ENCODE data around the gene C1orf74. TPM values are rescaled to one million over a fixed set of nuclear protein-coding genes. Genes with fewer than 3 reads are reported as not detected.
A peak's percentile ranks its signal among the peaks of the same experiment; 100 is the strongest.

The C1orf74 gene
- total RNA-seq, 1 donor from 2014 or later = 0.11 TPM

DNA sequence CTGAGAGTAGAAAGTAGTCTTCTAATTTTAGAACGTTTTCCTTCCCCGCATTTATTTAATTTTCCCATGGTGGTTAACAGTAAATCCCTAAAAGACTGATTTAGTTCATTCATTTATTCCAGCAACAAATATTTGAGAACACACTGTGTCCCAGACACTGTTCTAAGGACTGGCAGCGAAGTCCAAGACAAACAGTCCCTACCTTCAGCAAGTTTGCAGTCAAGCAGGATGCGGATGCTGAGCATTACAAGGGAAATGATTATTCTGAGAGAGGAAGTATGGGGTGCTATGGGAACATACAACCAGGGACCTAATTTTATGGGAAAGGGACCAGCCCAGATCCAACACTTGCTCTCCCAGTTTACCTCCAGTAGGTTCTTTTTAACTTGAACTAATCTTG, 1.2 kb upstream of the C1orf74 start:
- Histone ChIP-seq H3K36me3 (no peaks in the 10 kb centered on the region), H3K27ac (no peak overlapping the region), H3K4me3 (no peak overlapping the region), H3K27me3 (no peaks in the 10 kb centered on the region), H3K4me1 (peaks cover 0 to 12% of the 10 kb centered on the region in 2 donors), H3K9me3 (no peaks in the 10 kb centered on the region)
- no peak for DNase-seq (ENCODE audit: low spot score in 2 of 2)
- intact Hi-C loops (cut with DNase I) = loop anchor here (2.0 kb wide), 1 partner anchor 41 kb away; the partner anchor contains the start of gene UTP25
- TF ChIP-seq, protein P1, sequence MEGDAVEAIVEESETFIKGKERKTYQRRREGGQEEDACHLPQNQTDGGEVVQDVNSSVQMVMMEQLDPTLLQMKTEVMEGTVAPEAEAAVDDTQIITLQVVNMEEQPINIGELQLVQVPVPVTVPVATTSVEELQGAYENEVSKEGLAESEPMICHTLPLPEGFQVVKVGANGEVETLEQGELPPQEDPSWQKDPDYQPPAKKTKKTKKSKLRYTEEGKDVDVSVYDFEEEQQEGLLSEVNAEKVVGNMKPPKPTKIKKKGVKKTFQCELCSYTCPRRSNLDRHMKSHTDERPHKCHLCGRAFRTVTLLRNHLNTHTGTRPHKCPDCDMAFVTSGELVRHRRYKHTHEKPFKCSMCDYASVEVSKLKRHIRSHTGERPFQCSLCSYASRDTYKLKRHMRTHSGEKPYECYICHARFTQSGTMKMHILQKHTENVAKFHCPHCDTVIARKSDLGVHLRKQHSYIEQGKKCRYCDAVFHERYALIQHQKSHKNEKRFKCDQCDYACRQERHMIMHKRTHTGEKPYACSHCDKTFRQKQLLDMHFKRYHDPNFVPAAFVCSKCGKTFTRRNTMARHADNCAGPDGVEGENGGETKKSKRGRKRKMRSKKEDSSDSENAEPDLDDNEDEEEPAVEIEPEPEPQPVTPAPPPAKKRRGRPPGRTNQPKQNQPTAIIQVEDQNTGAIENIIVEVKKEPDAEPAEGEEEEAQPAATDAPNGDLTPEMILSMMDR (IDR thresholded peaks at IDR 0.05) = no peak

DNA sequence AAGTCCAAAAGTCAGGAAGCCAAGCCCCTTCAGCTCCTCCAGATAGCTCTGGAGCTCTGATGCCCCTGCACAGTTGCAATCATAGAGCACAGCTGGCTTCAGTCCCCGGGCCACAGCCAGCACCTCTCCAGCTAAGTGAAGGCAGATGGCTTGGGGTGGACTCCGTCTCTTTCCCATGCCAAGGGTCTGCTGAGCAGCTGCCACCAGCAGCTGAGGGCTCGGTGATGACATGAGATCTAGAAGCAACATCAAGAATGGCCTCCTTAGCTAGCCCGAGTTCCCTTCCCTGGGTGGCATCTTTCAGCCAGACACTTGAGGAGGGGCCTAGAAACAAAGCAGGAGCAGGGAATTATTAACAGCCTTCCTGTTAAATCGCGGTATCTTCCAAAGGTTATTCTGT, 973 bp downstream of the C1orf74 start:
- Histone ChIP-seq H3K9me3 (no peaks in the 10 kb centered on the region), H3K27ac (no peak overlapping the region), H3K4me1 (peaks cover 0 to 12% of the 10 kb centered on the region in 2 donors), H3K4me3 (peak overlapping the region; percentile 71 to 81), H3K36me3 (no peaks in the 10 kb centered on the region), H3K27me3 (no peaks in the 10 kb centered on the region)
- intact Hi-C loops (cut with DNase I) = no loop called here
- TF ChIP-seq, protein P1 (IDR thresholded peaks at IDR 0.05) = no peak
- DNase-seq (ENCODE audit: low spot score in 2 of 2) = no peak

DNA sequence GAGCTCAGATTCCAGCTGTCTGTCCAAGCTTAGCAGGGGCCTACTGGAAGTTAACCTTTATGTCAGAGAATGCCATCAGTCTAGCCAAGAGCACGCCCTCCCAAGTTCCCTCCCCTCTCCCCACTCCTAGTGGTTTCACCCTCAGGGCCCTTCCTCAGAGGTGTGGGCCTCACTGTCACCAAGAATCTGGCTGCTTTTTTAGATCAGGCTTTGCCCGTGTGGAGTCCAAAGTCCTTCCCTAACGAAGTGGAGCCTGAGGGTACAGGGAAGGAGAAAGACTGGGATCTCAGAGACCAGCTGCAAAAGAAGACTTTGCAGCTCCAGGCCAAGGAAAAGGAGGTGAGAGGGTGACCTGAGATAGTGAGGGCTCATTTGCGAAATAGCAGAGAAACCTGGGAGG, 4.1 kb downstream of the C1orf74 start:
- Histone ChIP-seq H3K27me3 (no peaks in the 10 kb centered on the region), H3K36me3 (no peaks in the 10 kb centered on the region), H3K4me3 (no peak overlapping the region), H3K9me3 (no peaks in the 10 kb centered on the region), H3K27ac (no peak overlapping the region), H3K4me1 (peaks cover 0 to 8% of the 10 kb centered on the region in 2 donors)
- DNase-seq (ENCODE audit: low spot score in 2 of 2) = no peak
- TF ChIP-seq, protein P1 (IDR thresholded peaks at IDR 0.05) = no peak
- intact Hi-C loops (cut with DNase I) = no loop called here

DNA sequence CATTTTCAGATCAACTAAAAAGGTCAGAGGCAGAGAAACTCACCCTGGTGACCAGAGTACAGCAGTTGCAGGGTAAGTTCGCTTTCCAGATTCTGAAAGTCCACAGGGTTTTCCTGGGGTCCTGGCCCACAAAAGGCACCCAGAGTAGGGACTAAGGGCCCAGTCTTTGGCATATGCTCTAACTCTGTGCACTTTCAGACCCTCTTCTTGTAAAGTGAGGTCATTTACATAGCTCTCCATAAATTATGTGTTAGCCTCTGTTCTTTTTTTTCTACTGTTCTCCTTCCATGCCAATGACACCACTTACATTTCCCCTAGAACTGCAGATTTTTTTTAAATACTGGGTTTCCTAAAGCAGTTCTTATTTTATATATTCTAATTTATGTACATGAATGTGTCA, 6.3 kb downstream of the C1orf74 start:
- Histone ChIP-seq H3K9me3 (no peaks in the 10 kb centered on the region), H3K27ac (no peak overlapping the region), H3K36me3 (no peaks in the 10 kb centered on the region), H3K4me1 (no peaks in the 10 kb centered on the region), H3K27me3 (no peaks in the 10 kb centered on the region), H3K4me3 (no peak overlapping the region)
- TF ChIP-seq, protein P1 (IDR thresholded peaks at IDR 0.05) = no peak
- intact Hi-C loops (cut with DNase I) = no loop called here
- DNase-seq (ENCODE audit: low spot score in 2 of 2) = no peak

DNA sequence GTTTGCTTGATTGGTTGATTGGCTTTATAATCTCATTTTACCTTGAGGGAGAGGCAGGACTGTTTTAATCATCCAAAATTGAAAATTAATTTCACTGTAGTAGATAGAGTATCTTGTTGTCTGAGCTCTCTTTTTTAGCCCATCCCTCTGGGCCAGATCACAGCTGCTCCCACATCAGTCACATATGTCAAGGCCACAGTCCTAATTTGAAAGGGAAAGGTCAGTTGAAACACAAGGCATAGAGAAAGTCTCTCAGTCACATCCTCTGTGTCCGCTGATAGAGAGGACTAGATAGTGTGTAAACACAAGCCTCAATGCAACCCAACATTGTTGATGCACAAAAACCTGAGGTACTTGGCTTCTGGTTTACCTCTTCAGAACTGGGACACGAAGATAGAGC, 6.8 kb downstream of the C1orf74 start:
- no peaks in the 10 kb centered on the region for H3K4me1 ChIP-seq
- H3K36me3 ChIP-seq = no peaks in the 10 kb centered on the region
- no peak overlapping the region for H3K27ac ChIP-seq
- H3K27me3 ChIP-seq = no peaks in the 10 kb centered on the region
- intact Hi-C loops (cut with DNase I) = no loop called here
- no peaks in the 10 kb centered on the region for H3K9me3 ChIP-seq
- TF ChIP-seq, protein P1 (IDR thresholded peaks at IDR 0.05) = no peak
- DNase-seq (ENCODE audit: low spot score in 2 of 2) = no peak
- H3K4me3 ChIP-seq = no peak overlapping the region

DNA sequence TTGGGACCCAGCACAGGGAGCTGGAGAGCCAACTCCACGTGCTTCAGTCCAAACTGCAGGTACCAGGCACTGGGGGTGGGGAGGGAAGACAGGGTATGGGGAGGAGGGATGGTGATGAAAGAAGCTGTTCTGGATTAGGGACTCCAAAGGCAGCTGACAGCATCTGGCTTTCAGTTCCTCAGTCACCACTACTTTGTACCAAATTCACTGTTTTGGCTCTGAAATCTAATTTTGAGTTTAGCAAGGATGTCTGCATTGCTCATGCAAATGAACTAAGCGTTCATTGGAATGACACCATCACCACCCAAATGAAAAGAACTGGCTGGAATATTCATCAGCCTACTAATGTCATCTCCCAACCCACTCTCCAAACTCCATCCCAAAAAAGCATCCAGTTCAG, 8.7 kb downstream of the C1orf74 start:
- TF ChIP-seq, protein P1 (IDR thresholded peaks at IDR 0.05) = no peak
- Histone ChIP-seq H3K4me1 (no peaks in the 10 kb centered on the region), H3K27me3 (no peaks in the 10 kb centered on the region), H3K9me3 (no peaks in the 10 kb centered on the region), H3K27ac (no peak overlapping the region), H3K36me3 (no peaks in the 10 kb centered on the region), H3K4me3 (no peak overlapping the region)
- intact Hi-C loops (cut with DNase I) = no loop called here
- no peak for DNase-seq (ENCODE audit: low spot score in 2 of 2)
